Measurements from ENCODE around the gene ERC2.

ERC2 gene

GRCh38 chr3:55723653-55724406, 744.4 kb downstream of the ERC2 start:
- DNase-seq: no peak

- DNase-seq: peak; percentile 12
These were observed 746.4 kb downstream of the ERC2 start for GRCh38 chr3:55721716-55722484.

- DNase-seq: peak; percentile 8
These were observed 747.7 kb downstream of the ERC2 start for GRCh38 chr3:55720614-55721013.

- no peak for DNase-seq
These were observed 748.8 kb downstream of the ERC2 start for GRCh38 chr3:55719508-55719907.

GRCh38 chr3:55719006-55719405, 749.3 kb downstream of the ERC2 start:
- DNase-seq: no peak

- DNase-seq: no peak
These were observed 749.7 kb downstream of the ERC2 start for GRCh38 chr3:55718521-55718921.

- DNase-seq: peak; percentile 24
These were observed 750.2 kb downstream of the ERC2 start for GRCh38 chr3:55718074-55718473.

GRCh38 chr3:55717481-55717880, 750.8 kb downstream of the ERC2 start:
- DNase-seq: no peak

- no peak for DNase-seq
These were observed 751.5 kb downstream of the ERC2 start for GRCh38 chr3:55716611-55717225.

- no peak for DNase-seq
These were observed 752.2 kb downstream of the ERC2 start for GRCh38 chr3:55716044-55716443.

GRCh38 chr3:55714057-55714456, 754.2 kb downstream of the ERC2 start:
- no peak for DNase-seq

GRCh38 chr3:55711646-55712045, 756.6 kb downstream of the ERC2 start:
- DNase-seq: no peak

- no peak for DNase-seq
These were observed 758.8 kb downstream of the ERC2 start for GRCh38 chr3:55709411-55710012.

- DNase-seq: no peak
These were observed 759.3 kb downstream of the ERC2 start for GRCh38 chr3:55708921-55709320.

- DNase-seq: no peak
These were observed 760.0 kb downstream of the ERC2 start for GRCh38 chr3:55708242-55708641.

GRCh38 chr3:55704521-55704920, 763.7 kb downstream of the ERC2 start:
- DNase-seq: no peak

- no peak for DNase-seq
These were observed 765.4 kb downstream of the ERC2 start for GRCh38 chr3:55702822-55703221.

- peak; percentile 55 for DNase-seq
These were observed 766.3 kb downstream of the ERC2 start for GRCh38 chr3:55701997-55702396.

GRCh38 chr3:55698831-55699230, 769.4 kb downstream of the ERC2 start:
- no peak for DNase-seq

- DNase-seq: no peak
These were observed 770.9 kb downstream of the ERC2 start for GRCh38 chr3:55697177-55697865.

- DNase-seq: peak; percentile 34
These were observed 775.2 kb downstream of the ERC2 start for GRCh38 chr3:55692957-55693558.

GRCh38 chr3:55692295-55692956, 775.8 kb downstream of the ERC2 start:
- DNase-seq: peak; percentile 7
